Measurements from ENCODE around the gene ZNF222.

Gene ZNF222

DNA sequence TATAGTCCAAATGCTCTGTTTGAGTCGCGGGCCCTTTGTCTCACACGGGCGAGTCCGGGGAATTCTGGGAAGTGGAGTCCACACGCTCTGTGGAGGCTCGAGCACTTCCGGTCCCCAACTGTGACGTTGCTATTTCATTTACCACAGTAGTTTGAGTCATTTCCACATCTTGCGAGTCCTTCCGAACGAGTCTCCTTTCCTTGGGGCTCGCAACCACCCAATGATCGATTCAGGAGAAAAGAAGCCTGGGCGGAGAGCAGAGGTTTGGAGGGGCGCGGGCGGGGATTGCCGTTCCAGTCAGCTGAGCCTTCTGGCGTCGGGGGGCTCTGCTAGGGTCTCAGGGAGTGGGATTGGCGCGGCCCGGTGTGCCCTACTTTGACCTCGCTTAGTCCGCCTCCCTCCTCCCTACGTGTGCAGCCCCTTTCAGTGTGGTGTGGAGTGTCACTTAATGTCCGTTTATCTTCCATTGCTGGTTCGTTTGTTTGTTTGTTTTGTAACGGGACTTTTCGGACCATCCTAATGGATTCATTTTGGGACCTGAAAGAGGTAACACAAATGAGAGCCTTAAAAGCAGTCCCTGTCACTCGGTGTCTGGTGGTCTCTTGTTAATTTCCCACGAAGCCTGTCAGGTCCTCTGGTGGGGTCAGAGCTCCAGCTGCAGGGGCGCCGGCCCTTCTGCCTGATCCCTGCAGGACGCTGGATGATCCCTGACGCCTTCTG, at the start of gene ZNF222:
Gene ZNF222, plus strand, starts transcription at position 163 of the 720 bp plus-strand sequence. Its CDS starts 58 bp downstream, at position 221.
- Histone ChIP-seq H3K27ac (peak within 1 kb of the TSS in 20 of 21 experiments; percentile 23 to 89 (median 70)), H3K4me3 (peak within 1 kb of the TSS; percentile 53 to 84 (median 68))

DNA sequence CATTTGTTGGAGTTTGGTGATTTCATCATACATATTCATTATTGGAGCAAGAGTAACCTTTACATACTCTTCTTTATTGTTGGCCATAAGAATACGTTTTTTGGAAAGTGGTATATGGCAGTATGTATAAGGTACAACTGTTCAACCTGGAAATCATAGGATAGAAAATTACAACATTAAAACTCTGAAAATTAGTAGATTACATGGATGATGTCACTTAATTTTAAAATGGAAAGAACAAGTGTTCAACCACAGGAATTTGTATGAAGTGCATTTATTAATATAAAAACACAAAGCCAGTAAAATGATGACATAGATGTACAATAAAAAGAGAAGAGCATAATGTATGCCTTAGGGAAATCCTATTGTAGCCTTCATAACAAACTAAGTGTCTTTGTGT, 48.4 kb upstream of the ZNF222 start:
- no peak overlapping the region for H3K27ac ChIP-seq
- no peak overlapping the region for H3K4me3 ChIP-seq

DNA sequence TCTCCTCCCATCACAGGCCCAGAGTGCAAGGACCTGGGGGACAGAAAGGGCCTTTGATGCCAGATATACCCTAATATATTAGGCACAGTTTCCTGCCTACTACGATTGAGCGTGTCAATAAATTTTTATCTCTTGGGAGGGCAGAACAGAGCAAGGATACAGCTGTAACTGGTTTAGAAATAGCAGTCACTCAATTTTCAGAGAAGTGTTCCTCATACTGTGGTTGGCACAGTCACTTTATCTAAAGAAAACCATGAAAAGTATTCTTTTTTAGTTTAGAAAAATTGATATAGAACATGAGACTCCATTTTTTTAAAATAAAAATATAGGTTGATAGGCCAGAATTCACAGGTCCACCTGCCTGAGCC, 41.7 kb upstream of the ZNF222 start:
- peak overlapping the region; percentile 54 to 81 (median 73) for H3K4me3 ChIP-seq
- peak overlapping the region in 4 of 21 experiments; percentile 69 to 85 (median 78) for H3K27ac ChIP-seq

DNA sequence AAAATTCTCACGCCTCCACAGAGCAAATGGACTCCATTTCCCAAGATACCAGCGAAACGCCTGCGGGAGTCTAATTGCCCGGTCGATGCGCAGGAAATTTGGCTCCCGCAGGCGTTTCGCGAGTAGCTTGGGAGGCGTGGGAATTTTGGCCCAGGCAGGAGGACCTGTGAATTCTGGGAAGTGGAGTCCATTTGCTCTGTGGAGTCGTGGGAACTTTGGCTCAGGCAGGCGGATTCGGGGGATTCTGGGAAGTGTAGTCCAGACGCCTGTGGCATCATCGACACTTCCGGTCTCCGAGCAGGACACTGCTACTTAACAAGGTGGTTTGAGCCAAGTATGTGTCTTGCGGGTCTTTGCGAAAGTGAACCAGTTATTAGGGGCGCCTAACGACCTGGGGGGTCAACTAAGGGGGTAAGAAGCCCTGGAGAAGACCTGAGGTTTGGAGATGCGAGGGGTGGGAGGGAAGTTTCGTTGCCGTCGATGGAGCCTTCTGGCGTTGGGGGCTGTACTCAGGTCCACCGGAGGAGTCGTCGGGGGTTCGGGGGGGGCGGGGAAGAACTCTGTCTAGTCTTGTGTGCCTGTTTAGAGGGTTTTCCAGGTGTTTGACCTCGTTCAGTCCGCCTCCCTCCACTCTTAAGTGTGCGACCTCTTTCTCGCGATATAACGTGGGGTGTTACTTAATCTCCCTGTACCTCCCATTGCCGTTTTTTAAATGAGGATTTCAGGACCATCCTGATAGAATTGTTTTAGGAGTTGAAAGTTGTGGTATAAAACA, 41.1 kb upstream of the ZNF222 start, which contains the start of gene ZNF155:
Gene ZNF155, plus strand, starts transcription at position 277 of the 775 bp plus-strand sequence. CDS start 4,356 bp downstream, outside the sequence.
- H3K27ac ChIP-seq, result peak within 1 kb of the TSS; percentile 19 to 90 (median 76)
- peak within 1 kb of the TSS; percentile 54 to 81 (median 73) for H3K4me3 ChIP-seq

DNA sequence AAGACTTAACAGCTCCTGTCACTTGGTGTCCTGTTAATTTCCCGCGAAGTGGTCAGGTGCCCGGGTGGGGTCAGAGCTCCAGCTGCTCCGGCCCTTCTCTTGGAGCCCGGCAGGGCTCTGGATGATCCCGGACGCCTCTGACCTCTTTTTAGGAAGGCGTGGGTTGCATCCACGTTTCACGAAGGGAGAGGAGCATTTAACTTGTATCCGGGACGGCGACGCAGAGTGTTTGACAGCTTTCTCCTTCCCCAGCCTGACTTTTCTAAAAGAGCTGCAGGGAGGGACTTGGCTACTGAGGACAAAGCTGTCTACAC, 40.5 kb upstream of the ZNF222 start:
- H3K27ac ChIP-seq, result peak overlapping the region in 17 of 21 experiments; percentile 36 to 90 (median 77)

DNA sequence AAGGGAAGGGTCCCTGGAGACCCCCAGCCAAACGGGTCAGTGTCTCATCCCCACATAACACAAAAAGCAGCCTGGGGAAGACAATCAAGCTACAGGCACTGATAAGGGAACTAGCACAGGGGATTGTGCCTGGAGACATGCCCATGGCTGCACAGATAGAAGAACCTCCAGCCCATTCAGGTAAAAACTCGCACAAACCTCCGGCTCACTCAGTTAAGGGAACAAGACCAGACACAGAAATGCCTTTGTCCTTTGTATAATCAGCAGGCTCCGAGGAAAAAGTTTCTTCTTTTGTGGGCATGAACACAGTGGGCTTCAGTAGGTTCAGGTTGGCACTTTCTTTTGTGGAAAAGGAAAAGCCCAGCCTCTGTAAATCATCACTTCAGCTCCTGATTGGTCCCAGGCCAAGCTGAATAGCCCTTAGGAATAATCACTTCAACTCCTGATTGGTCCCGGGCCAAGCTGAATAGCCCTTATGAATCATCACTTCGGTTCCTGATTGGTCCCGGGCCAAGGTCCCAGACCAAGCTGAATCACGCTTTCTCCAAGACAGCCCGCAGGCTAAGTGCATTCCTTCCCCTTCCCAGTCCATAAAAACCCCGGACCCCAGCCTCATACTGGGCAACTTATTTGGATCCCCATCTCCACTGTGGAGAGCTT, 27.4 kb upstream of the ZNF222 start:
- Histone ChIP-seq H3K27ac (no peak overlapping the region), H3K4me3 (no peak overlapping the region)

More for the DNA sequence above, 40.5 kb upstream of the ZNF222 start:
- H3K4me3 ChIP-seq, result peak overlapping the region; percentile 54 to 81 (median 73)

DNA sequence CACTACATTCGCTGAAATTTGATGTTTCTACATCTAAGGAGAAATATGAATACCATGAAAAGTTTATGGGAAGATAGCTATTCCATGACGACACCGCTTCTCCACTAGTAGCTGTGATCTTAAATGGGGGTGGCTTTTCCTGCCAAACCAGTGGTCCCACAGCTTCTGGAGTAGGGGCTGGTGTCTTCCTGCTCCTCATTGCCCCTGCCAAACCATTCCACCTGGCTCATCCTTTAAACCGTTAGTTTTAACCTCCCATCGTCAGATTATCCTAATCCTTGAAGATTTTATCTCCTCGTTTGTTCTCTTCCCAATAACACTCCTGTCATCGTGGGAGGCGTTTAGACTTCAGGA, 23.0 kb upstream of the ZNF222 start:
- H3K27ac ChIP-seq, result peak overlapping the region in 20 of 21 experiments; percentile 34 to 90 (median 80)

DNA sequence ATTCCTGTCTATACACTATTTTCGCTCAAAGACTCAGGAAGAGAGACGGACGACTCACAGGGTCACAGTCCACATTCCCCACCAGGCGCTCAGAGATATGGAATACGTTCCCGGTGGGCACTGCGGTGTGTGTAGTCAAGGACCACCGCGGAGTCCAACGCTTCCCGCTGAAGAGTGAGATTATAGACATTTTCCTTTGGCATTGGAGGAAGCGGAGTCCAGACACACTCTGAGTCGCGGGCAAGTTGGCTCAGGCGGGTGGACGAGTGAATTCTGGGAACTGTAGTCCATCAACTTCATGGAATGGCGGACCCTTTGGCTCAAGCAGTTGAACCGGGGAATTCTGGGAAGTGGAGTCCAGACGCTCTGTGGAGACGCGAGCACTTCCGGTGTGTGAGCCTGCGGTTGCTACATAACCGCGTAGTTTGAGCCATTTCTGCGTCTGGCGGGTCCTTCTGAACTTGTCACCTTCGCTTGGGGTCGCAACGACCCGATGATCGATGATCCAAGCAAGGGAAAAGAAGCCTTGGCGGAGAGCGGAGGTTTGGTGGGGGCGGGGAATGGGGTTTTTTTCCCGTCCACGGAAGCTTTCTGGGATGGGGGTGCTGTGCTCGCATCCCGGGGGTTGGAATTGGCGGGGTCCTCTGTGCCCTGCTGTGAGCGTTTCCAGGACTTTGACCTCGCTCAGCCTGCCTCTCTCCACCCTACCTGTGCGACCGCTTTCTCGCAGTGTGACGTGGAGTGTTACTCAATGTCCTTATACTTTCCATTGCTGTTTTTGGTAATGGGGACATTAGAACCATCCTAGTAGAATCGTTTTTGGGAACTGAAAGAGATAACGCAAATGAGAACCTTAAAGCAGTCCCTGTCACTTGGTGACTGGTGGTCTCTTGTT, 22.4 kb upstream of the ZNF222 start, which contains the start of gene ZNF230:
Gene ZNF230, plus strand, starts transcription at position 392 of the 895 bp plus-strand sequence. CDS start 4,122 bp downstream, outside the sequence.
- Histone ChIP-seq H3K27ac (peak within 1 kb of the TSS in 20 of 21 experiments; percentile 34 to 90 (median 81)), H3K4me3 (peak within 1 kb of the TSS; percentile 56 to 88 (median 79))

More for the DNA sequence above, 23.0 kb upstream of the ZNF222 start:
- H3K4me3 ChIP-seq, result peak overlapping the region; percentile 56 to 88 (median 79)

DNA sequence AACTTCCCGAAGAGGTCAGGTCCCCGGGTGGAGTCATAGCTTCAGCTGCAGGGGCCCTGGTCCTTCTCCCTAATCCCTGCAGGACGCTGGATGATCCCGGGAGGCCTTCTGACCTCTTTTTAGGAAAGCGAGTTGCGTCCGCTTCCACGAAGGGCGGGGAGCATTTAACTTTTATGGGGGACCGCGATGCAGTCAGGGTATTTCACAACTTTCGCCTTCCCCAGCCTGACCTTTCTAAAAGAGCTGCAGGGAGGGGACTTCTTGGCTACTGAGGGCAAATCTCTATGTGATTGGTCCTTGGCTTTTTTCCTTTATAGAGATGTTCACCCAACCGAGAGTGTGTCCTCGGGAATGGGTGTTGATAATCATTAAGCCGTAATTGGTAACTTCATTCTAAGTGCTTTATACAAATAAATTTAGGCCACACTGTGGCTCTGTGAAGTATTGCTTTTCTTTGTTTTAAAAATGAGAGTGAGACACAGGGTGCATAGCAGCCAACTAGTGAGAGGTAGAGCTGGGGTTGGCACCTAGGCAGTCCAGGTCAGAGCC, 21.6 kb upstream of the ZNF222 start:
- Histone ChIP-seq H3K4me3 (peak overlapping the region; percentile 56 to 88 (median 79)), H3K27ac (peak overlapping the region in 17 of 21 experiments; percentile 31 to 90 (median 83))

DNA sequence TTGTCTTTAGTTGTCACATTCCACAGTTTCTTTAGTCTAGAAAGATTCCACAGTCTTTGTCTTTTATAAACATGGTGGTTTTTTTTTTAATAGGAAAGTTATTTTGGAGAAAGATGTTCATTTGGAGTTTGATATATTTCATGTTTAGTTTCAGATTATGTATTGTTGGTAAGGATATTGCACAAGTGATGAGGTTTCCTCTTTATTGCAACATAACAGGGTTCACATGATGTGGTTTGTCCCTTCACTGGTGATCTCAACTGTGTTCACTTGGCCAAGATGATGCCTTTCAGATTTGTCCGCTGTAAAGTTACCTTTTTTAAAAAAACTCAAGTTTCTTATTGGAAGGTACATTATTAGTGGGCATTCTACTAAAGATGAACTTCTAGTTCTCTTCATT, 19.2 kb upstream of the ZNF222 start:
- no peak overlapping the region for H3K4me3 ChIP-seq
- H3K27ac ChIP-seq, result no peak overlapping the region

DNA sequence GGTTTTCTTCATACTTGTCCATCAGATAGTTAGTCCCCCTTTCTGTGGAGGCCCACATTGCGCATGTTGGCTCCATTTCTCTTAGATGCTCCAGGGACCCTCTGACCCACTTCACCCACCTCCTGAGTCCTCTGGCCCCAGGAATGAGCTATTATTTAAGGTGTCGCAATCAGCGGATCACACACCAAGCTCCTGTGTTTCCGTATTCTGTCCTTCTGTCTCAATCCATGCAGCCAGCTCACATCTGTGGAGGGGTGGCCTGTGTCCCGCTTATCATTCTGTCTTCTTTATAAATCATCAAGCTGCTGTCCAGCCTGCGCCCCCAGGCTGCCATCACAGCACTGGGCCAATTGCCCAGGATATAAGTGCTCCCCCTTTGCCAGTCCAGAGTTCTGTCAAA, 17.7 kb upstream of the ZNF222 start:
- H3K4me3 ChIP-seq, result no peak overlapping the region
- no peak overlapping the region for H3K27ac ChIP-seq

DNA sequence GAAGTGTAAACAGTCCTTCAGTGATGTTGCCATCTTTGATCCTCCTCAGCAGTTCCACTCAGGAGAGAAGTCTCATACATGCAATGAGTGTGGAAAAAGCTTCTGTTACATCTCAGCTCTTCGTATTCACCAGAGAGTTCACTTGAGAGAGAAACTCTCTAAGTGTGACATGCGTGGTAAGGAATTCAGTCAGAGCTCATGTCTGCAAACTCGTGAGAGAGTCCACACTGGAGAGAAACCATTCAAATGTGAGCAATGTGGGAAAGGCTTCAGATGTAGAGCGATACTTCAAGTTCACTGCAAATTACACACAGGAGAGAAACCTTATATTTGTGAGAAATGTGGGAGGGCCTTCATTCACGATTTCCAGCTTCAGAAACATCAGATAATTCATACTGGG, 14.7 kb upstream of the ZNF222 start:
- no peak overlapping the region for H3K4me3 ChIP-seq
- no peak overlapping the region for H3K27ac ChIP-seq

DNA sequence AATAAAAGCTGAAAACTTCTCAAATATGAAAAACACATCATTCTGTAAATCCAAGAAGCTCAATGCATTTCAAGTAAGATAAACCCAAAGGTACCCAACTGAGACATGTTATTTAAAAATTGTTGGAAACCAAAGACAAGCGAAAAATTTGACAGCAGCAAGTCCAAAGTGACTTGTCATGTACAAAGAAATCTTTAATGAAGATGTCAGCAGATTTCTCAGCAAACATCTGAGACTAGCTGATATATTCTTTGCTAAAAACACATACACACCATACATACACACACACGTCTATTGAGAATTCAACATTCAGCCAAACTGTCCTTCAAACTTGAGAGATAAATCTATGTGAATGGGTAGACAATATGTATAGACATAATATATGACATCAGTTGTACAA, 5.7 kb upstream of the ZNF222 start:
- H3K27ac ChIP-seq, result no peak overlapping the region
- H3K4me3 ChIP-seq, result no peak overlapping the region

DNA sequence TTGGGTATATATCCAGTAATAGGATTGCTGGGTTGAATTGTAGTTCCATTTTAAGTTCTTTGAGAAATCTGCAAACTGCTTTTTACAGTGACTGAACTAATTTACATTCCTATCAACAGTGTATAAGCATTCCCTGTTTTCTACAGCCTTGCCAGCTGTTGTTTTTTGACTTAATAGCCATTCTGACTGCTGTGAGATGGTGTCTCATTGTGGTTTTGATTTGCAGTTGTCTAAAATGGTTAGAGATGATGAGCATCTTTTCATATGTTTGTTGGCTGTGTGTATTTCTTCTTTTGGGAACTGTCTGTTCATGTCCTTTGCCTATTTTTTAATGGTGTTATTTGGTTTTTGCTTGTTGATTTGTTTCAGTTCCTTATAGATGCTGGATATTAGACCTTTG, 4.0 kb upstream of the ZNF222 start:
- Histone ChIP-seq H3K4me3 (no peak overlapping the region), H3K27ac (no peak overlapping the region)

DNA sequence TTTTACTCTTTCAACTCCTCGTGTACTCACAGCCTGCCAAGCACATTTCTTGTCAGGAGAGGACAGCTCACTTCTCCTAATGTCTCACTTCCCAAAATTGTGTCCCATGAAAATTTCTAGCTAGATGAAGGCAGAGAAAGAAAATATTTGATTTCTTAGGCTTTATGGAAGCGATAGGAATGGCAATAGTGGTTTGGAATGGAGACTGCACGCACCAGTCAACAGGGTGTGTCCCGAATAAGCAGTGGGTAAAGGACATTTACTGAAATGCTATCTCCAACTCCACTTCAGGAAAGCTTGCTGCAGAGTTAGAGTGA, 321 bp upstream of the ZNF222 start:
- peak overlapping the region; percentile 53 to 84 (median 68) for H3K4me3 ChIP-seq
- peak overlapping the region in 12 of 21 experiments; percentile 23 to 89 (median 70) for H3K27ac ChIP-seq

DNA sequence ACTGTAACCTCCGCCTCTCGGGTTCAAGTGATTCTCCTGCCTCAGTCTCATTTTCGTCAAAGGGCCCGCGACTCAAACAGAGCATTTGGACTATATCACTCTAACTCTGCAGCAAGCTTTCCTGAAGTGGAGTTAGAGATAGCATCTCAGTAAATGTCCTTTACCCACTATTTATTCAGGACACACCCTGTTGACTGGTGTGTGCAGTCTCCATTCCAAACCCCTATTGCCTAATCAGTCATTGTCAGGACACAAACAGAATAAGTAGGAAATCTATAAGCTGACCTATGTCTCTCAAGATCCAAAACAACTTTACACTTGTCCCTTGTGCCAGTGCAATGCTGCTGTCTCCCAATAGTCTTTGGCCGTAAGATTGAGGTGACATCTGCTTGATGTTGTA, 1.4 kb downstream of the ZNF222 start:
- Histone ChIP-seq H3K27ac (no peak overlapping the region), H3K4me3 (no peak overlapping the region)

DNA sequence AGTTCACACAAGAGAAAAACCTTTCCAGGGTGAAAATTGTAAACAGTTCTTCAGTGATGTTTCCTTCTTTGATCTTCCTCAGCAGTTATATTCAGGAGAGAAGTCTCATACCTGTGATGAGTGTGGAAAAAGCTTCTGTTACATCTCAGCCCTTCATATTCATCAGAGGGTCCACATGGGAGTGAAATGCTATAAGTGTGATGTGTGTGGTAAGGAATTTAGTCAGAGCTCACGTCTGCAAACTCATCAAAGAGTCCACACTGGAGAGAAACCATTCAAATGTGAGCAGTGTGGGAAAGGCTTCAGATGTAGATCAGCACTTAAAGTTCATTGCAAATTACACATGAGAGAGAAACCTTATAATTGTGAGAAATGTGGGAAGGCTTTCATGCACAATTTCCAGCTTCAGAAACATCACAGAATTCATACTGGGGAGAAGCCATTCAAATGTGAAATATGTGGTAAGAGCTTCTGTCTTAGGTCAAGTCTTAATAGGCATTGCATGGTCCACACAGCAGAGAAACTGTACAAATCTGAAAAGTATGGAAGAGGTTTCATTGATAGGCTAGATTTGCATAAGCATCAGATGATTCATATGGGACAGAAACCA, 6.9 kb downstream of the ZNF222 start:
- no peak overlapping the region for H3K27ac ChIP-seq
- H3K4me3 ChIP-seq, result no peak overlapping the region

DNA sequence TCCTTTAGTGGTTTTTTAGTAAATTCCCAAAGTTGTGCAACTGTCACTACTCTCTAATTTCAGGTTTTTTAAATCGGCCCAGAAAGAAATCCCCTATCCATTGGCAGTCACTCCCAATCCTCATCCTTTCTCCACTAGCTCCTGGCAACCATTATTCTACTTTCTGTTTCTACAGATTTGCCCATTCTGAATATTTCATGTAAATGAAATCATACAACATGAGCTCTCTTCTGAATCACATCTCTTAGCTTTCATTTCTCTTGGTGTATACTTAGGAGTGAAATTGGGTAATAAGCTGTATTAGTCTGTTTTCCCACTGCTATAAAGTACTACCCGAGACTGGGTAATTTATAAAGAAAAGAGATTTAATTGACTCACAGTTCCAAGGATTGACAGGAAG, 17.0 kb downstream of the ZNF222 start:
- Histone ChIP-seq H3K27ac (no peak overlapping the region), H3K4me3 (no peak overlapping the region)

All from skin epidermis (tissue), 12 donors.